Endometrial microvascular endothelial cells (primary cell): ENCODE measurements around the gene P2RX5. TPM values are rescaled to one million over a fixed set of nuclear protein-coding genes. Genes with fewer than 3 reads are reported as not detected.
"Not testable (repeated sequence)": the region's sequence is repeated elsewhere in the genome, so short reads cannot be mapped to it uniquely, and the experiment has no call there.

Source experiments
- in situ Hi-C: cut with HindIII; loops from 2 replicates; pipeline ENCODE4 v1.10.0; 2017; ENCODE audit warnings: low sequenced_read_pairs, low pct_unique_long_range_greater_than_20kb; ENCODE audit errors: inconsistent ontology term
- total RNA-seq: library from RNA; depleted of rRNA; stranded (reverse); fragments of >200 nt; gene quantifications from one replicate; pipeline ENCODE4 v1.2.3, GENCODE V29; 2015; ENCODE audit errors: inconsistent ontology term

P2RX5 gene, protein sequence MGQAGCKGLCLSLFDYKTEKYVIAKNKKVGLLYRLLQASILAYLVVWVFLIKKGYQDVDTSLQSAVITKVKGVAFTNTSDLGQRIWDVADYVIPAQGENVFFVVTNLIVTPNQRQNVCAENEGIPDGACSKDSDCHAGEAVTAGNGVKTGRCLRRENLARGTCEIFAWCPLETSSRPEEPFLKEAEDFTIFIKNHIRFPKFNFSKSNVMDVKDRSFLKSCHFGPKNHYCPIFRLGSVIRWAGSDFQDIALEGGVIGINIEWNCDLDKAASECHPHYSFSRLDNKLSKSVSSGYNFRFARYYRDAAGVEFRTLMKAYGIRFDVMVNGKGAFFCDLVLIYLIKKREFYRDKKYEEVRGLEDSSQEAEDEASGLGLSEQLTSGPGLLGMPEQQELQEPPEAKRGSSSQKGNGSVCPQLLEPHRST
- total RNA-seq = 0.84 TPM

DNA sequence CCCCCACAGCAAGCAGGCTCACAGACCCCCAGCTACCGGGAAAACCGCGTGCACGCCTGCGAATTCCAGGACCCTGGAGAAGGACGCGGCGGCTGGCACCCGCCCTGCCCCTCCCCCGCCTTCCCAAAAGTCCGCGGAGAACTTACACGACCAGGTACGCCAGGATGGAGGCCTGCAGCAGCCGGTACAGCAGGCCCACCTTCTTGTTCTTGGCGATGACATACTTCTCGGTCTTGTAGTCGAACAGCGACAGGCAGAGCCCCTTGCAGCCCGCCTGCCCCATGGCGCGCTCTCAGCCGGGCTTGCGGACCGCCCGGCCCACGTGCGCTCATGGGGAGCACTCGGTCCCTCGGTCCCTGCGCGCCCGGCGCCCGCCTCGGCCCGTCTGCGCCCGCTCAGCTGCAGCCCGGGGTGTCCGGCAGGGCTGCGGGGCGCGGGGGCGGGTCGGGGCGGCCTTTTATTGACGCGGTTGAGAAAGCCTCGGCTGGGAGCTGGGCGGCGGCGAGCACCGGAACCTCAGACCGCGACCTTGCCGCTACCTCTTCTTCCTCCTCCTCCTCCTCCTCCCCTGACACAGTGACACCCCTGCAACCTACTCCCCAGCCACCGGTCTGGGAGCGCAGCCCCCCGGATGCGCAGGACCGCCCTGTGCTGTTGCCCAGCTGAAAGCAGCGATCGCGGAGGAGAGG is at the start of gene P2RX5:
Gene P2RX5, minus strand, starts transcription at position 433 of the 689 bp plus-strand sequence. Its CDS starts 150 bp downstream, at position 283.
- in situ Hi-C loops = no loop called here

DNA sequence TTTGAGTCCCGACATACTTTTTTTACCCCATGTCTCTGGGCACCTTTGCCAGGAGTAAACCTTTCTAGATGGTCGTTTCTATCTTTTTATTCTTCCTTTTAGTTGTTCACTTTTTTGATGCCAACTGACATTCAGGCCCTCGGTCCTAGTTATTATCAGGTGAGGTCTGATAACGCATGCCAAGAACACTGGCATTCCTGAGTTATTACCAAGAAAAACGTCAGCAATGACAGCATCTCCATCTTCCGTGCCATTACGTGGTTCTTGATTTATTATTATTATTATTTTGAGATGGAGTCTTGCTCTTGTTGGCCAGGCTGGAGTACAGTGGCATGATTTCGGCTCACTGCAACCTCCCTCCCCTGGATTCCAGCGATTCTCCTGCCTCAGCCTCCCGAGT is 49.1 kb upstream of the P2RX5 start:
- in situ Hi-C loops = no loop called here

DNA sequence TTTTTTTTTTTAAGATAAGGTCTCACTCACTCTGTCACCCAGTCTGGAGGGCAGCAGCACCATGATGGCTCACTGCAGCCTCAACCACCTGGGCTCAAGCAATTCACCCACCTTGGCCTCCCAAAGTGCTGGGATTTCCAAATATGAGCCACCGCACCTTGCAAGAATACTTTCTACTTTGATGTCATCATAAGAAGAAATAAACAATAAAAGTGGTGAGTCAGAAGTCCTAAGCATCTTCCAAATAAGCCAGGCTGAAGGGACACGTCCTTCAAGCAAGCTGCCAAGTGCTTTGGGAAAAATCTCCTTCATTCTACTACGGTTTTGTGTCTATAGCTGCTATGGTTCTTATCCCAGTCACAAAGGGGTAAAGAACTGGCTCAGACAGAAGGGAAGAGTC is 48.1 kb upstream of the P2RX5 start:
- in situ Hi-C loops = no loop called here

DNA sequence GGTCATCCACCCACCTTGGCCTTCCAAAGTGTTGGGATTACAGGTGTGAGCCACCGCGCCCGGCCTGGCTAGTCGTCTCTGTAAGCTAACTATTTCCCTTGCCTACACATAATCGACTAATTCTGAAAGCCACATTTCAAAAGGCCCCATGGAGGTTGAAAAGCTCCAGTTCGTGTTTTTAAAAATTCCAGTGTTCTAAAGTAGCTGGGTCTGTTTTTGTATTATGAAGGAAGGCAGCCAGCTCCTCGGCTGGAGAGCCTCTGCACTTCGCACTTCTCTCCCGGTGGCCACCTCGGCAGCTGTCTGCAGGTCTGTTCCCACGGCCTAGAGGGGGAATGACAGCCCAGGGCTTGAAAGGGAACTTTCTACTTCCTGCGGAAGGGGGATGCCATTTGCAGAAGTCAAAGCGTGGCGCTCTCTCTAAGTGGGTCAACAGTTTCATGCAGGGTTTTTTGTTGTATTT is 44.7 kb upstream of the P2RX5 start:
- in situ Hi-C loops = no loop called here

DNA sequence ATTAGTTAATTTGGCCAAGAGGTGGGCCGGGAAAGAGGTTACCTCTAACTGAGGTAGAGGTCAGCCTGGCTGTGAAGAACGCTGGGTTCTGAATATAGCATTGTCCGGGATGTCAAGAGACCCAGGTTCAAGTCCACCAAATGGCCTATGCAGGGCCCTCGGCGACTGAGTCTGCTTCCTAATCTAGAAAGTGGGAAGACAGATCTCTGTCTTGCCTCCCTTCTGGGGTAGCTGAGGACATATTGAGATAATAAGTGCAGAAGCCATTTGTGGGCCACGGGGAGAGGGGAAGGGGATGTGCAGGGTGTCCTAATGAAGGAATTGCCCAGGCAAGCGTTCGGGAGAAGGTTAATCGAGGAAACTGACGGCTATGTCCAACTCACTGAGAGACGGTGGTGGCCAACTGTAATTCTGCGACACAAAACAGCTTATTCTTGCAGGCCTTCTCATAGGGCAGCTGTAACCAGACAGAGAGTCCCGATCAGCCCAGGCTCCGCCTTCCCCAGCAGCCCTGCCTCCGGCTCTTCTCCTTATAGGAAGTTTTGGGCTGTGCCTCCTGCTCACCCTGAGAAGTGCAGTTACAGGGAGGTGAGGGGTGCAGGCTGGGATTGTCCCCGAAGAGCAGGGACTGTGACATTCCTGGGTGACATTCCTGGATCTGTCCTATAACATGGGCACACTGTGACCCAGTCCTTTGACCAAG is 43.6 kb upstream of the P2RX5 start:
- in situ Hi-C loops = no loop called here

DNA sequence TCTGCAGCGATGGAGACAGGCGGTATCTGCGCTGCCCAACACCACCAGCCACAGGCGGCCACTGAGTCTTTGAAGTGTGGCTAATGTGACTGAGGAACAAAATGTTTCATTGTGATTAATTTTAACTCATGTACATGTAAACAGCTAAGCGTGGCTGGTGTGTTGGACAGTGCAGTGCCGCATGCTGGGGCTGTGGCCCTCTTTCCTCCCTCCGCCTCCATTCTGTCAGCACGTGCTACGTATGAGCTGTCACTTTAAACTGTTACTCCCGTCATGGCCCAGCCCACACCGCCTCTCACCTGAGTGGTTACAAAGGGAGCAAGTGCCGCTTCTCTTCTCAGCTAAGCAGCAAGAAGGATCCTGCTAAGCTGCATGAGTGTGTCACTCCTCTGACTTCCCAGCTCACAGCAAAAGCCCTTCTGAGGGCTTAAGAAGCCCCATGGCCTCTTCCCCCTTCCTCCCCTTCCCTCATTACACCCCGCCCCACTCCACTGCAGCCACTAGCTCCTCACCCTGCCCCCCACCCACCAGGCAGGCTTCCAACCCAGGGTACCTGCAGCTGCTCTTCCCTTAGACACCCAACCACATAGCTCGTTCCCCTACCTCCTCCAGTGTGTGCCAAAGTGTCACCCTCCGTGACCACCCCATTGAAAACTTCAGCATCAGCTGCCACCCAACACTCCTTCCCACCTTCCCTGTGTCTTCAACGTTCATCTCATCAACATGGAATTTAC is 42.8 kb upstream of the P2RX5 start:
- in situ Hi-C loops = no loop called here

DNA sequence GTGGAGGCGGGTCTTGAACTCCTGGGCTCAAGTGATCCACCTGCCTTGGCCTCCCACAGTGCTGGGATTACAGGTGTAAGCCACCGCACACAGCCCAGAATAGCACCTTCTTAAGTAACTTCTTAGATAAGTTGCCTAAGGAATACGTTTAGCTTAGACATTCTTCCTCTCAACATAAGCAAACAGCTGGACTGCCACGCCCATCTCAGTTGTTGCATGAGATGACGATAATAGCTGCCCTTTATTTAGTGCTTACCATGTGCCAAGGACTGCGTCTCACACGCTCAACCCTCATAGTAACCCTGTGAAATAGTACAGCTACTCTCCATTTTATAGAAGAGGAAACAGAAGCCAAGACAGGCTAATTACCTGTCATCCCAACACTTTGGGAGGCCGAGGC is 39.6 kb upstream of the P2RX5 start:
- in situ Hi-C loops = no loop called here

DNA sequence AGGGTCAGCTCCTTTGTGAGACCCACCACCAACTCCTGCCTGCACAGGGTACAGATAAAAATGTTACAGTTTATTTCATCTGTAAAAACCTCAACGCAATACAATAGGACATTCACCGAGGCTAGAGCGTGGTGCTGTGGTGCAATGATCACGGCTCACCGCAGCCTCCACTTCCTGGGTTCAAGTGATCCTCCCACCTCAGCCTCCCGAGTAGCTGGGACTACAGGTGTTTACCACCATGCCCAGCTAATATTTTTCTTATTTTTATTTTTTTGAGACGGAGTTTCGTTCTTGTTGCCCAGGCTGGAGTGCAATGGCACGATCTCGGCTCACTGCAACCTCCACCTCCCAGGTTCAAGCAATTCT is 38.9 kb upstream of the P2RX5 start:
- in situ Hi-C loops = not testable (repeated sequence)

DNA sequence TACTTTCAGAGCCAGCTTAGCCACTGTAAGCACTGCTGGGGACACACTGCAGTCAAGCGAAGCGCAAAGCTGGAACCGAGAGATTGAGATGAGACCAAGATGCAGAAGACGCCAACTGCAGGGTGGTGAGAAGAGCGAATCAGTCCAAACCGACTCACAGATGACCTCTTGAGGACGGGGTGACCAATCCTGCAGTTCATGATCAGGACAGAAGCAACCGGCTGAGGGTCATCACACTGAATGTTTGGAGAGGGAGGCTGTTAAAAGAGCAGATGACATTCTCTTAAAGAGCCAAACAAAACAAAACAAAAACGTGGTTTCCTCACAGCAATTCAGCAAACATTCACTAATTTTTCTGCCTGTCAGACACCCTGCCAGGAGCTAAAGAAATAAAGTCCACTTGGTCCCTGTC is 36.3 kb upstream of the P2RX5 start:
- in situ Hi-C loops = no loop called here

DNA sequence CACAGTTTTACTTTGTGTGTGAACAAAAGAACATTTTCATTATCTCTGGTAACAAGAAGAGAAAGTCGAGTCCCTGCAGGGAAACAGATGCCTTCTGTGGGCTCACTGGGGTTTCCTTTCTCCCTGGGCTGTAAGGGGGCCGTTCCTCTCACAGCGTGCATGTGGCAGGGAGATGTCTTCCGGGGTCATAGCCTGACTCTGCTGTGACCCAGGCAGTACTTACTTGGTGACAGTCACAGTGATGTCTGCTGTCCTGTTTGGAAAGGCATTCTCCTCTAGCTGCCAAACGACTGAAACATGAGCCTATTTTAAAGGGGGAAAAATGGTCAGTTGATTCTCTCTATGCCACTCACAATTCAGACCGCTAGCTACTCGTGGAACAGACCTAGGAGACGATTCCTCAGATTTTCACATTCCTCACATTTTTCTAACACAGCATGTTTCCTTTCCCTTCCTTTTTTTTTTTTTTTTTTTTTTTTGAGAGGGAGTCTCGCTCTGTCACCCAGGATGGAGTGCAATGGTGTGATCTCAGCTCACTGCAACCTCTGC is 35.0 kb upstream of the P2RX5 start:
- in situ Hi-C loops = no loop called here

DNA sequence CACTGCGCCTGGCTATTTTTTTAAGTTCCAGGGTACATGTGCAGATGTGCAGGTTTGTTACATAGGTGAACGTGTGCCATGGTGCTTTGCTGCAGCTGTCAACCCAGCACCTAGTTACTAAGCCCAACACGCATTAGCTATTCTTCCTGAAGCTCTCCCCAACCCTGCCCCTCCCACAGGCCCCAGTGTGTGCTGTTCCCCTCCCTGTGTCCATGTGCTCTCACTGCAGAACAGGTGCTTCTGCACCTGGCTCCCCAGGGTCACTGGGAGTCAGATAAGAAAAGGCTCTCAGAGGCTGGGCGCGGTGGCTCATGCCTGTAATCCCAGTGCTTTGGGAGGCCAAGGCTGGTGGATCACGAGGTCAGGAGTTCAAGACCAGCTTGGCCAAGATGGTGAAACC is 33.9 kb upstream of the P2RX5 start:
- in situ Hi-C loops = no loop called here

DNA sequence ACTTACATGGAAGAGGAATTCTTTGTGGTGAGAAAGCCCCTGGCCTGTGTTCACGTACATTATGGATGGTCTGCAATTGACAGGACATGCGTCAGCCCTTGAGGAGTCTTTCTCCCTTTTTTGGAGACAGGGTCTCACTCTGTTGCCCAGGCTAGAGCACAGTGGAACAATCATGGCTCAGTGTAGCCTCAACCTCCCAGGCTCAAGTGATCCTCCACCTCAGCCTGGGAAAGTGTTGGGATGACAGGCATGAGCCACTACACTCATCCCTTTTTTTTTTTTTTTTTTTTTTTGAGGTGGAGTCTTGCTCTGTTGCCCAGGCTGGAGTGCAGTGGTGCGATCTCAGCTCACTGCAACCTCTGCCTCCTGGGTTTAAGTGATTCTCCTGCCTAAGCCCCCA is 32.1 kb upstream of the P2RX5 start:
- in situ Hi-C loops = not testable (repeated sequence)

DNA sequence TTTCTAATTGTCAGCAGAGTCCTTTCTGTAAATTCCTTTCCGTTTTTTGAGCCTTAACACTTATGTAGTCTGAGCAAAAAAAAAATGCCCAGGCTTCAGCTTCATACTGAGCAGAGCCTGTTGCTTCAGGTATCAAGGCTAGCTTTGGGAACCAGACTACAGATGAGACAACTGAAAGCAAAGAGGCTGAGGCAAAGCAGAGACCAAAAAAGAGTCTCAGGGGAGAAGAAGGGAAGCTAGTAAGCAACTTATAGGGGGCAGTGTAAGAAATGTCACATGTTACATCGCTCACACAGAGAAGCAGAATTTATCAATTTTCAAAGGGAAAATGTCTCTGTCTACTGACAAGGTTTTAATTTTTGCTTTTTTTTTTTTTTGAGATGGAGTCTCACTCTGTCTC is 31.1 kb upstream of the P2RX5 start:
- in situ Hi-C loops = no loop called here

DNA sequence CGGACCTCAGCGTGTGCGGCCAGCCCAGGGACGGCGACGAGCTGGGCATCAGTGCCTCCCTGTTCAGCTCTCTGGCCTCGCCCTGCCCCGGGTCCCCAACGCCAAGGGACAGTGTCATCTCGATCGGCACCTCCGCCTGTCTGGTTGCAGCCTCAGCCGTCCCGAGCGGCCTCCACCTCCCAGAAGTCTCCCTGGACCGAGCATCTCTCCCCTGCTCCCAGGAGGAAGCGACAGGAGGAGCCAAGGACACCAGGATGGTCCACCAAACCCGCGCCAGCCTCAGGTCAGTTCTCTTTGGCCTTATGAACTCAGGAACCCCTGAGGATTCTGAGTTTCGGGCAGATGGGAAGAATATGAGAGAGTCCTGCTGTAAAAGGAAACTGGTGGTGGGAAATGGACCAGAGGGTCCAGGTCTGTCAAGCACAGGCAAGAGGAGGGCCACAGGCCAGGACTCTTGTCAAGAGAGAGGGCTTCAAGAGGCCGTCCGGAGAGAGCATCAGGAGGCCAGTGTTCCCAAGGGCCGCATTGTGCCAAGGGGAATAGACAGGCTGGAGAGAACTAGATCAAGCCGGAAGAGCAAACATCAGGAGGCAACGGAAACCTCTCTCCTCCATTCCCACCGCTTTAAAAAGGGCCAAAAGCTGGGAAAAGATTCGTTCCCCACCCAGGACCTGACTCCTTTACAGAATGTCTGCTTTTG is 28.6 kb upstream of the P2RX5 start:
- in situ Hi-C loops = no loop called here

DNA sequence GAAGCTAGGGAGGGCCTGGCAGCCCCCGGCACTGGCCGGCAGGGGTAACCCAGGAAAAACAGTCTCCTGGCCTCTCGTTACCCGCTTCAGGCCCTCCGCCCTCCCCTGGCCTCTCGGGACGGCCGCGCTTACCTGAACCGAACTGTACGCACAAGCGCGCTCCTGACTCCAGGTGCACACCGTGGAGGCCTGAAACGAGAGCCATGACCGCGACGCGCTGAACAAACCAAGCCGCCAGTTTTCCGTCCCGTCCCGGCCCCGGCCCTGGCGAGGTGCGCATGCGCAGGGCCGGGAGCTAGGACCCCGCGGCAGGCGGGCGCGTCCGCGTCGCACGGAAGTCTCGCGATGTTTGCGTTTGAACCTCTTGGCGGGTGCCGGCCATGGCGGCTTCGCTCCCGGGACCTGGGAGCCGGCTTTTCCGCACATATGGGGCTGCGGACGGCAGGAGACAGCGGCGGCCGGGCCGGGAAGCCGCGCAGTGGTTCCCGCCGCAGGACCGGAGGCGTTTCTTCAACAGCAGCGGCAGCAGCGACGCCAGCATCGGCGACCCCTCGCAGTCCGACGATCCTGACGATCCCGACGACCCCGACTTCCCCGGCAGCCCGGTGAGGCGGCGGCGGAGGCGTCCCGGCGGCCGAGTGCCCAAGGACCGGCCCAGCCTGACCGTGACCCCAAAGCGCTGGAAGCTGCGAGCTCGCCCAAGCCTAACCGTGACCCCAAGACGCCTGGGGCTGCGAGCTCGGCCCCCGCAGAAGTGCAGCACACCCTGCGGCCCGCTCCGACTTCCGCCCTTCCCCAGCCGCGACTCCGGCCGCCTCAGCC is 27.8 kb upstream of the P2RX5 start, which contains the start of gene HASPIN:
Gene HASPIN, plus strand, starts transcription at position 348 of the 822 bp plus-strand sequence. Its CDS starts 33 bp downstream, at position 381.
- in situ Hi-C loops = no loop called here

DNA sequence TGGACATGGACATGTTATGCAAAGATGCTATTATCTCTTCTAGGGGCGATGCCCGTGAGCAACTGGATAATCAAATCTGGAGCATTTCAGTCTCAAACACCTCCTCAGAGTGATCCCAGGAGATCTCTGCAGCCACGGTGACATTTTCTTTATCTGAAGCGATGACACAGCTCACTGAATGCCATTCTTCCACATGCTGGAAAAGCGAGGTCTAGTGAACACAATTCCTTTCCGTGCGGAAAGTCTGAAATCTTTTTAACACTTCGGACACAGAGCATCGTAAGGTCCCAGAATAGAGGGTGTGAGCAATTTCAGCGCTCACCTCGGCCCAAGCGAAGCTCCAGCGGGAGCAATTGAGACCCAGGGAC is 27.2 kb upstream of the P2RX5 start:
- in situ Hi-C loops = no loop called here

DNA sequence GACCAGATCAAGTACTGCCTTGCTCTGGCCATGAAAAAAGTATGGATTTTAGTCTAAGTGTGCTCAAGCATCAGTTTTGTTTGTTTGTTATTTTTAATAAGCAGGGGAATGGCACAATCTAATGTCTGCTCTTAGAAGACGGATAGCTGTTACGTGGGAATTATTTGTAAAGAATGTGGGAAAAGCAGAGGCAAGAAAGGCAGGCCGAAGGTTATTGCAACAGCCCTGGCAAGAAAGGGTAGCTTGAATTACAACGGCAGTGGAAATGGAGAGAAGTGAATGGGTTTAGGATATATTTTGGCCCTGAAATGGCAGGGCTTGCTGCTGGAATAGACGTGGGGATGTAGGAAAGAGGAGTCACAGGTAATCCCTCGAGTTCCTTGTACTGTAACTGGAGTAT is 26.8 kb upstream of the P2RX5 start:
- in situ Hi-C loops = no loop called here
